Fibroblast of lung (primary cell): ENCODE data around the gene MLC1. TPM values are rescaled to one million over a fixed set of nuclear protein-coding genes. Genes with fewer than 3 reads are reported as not detected.

Experiments used
- DNase-seq, 2 donors: peaks; one replicate each; pipeline versions ENCODE4 v3.0.0 to v3.0.0-alpha.2; 2010; ENCODE audit warnings: low read depth in 2 of 2
- H2AFZ ChIP-seq: 2 replicates; pipeline ENCODE4 v1.5.1; 2012; ENCODE audit warnings: low read length, control low read depth, inconsistent platforms
- H3K27ac ChIP-seq: 2 replicates; pipeline ENCODE4 v1.5.1; 2011; ENCODE audit warnings: low read length, control low read depth; ENCODE audit not compliant: insufficient read depth
- H3K27me3 ChIP-seq: 2 replicates; pipeline ENCODE4 v1.5.1; 2011; ENCODE audit warnings: mild to moderate bottlenecking, low read length; ENCODE audit not compliant: control insufficient read depth, insufficient read depth
- H3K36me3 ChIP-seq: 2 replicates; pipeline ENCODE4 v1.5.1; 2011; ENCODE audit warnings: low read length; ENCODE audit not compliant: control insufficient read depth, insufficient read depth
- H3K4me1 ChIP-seq: 2 replicates; pipeline ENCODE4 v1.5.1; 2011; ENCODE audit warnings: low read length; ENCODE audit not compliant: control insufficient read depth, insufficient read depth; ENCODE audit errors: extremely low read depth
- H3K4me2 ChIP-seq: 2 replicates; pipeline ENCODE4 v1.5.1; 2011; ENCODE audit warnings: low read length, control low read depth; ENCODE audit not compliant: insufficient read depth; ENCODE audit errors: extremely low read depth
- H3K4me3 ChIP-seq, 4 experiments: fragments of 200-600 bp in 1 of 4; sonication (generic) in 1 of 4; replicated peaks in 1 of 4; 2 replicates each; pipeline ENCODE4 v1.5.1; 2011 to 2016; ENCODE audit warnings: low read length in 4 of 4, low read depth in 3 of 4, mild to moderate bottlenecking in 3 of 4, control low read depth in 2 of 4, inconsistent platforms in 1 of 4, mixed read lengths in 1 of 4; ENCODE audit not compliant: insufficient read depth in 1 of 4; ENCODE audit errors: control extremely low read depth in 1 of 4
- H3K79me2 ChIP-seq: 2 replicates; pipeline ENCODE4 v1.5.1; 2012; ENCODE audit warnings: mild to moderate bottlenecking, low read length, inconsistent platforms; ENCODE audit not compliant: control insufficient read depth, insufficient read depth
- H3K9ac ChIP-seq: 2 replicates; pipeline ENCODE4 v1.5.1; 2011; ENCODE audit warnings: mild to moderate bottlenecking, low read length, control low read depth; ENCODE audit not compliant: insufficient read depth
- H3K9me3 ChIP-seq: 2 replicates; pipeline ENCODE4 v1.5.1; 2012; ENCODE audit warnings: low read depth, low read length; ENCODE audit not compliant: control insufficient read depth, insufficient read depth
- H4K20me1 ChIP-seq: 2 replicates; pipeline ENCODE4 v1.5.1; 2011; ENCODE audit warnings: low read length; ENCODE audit not compliant: control insufficient read depth, insufficient read depth; ENCODE audit errors: extremely low read depth
- EZH2 ChIP-seq: IDR thresholded peaks from 2 replicates; pipeline ENCODE4 v1.5.1; 2012; ENCODE audit warnings: low read length, control low read depth, mild to moderate bottlenecking; ENCODE audit errors: missing control alignments
- polyA plus RNA-seq, 2 donors: library from polyadenylated mRNA; depleted of rRNA in 1 of 2; stranded (reverse) in 1 of 2; unstranded in 1 of 2; fragments of >200 nt; gene quantifications; 2 replicates each; pipeline ENCODE4 v1.2.1, GENCODE V29; 2011 to 2012; ENCODE audit warnings: missing spikeins in 1 of 2
- total RNA-seq: library from RNA; depleted of rRNA; stranded (reverse); fragments of >200 nt; gene quantifications from 2 replicates; pipeline ENCODE4 v1.2.1, GENCODE V29; 2014
- TF ChIP-seq, protein P1 (sequence below), 2 donors: IDR thresholded peaks in 1 of 2; conservative IDR thresholded peaks in 1 of 2; 1 replicate in 1 of 2; 2 replicates in 1 of 2; pipeline ENCODE4 v1.5.1; 2011 to 2012; ENCODE audit warnings: low read length in 2 of 2, control low read depth in 1 of 2, inconsistent platforms in 1 of 2, low read depth in 1 of 2, mild to moderate bottlenecking in 1 of 2

Gene MLC1
- total and polyA plus RNA-seq, 2 donors (not counting 1 experiment from before 2014, with no cell fraction given), result under 0.01 TPM; not detected in 1

DNA sequence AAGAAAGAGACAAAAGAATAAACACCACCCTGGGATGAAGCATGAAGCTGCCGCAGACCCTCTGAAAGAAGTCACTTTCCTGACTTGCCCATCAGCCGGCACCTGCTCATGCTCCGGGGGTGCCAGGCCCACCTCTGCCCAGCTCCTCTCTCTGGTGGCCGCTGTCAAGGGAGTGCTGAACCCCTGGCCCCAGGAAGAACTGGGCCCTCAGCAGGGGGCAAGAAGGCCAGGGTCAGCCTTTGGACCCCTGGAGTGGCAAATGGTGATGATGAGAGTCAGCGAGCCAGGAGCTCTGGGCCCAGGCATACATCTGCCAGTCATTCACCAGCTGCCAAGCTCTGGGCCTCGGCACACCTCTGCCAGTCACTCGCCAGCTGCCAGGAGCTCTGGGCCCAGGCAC is 44.5 kb downstream of the MLC1 start:
- Histone ChIP-seq H4K20me1 (no peaks in the 10 kb centered on the region), H3K4me3 (no peak overlapping the region), H3K4me2 (no peak overlapping the region), H3K9me3 (no peaks in the 10 kb centered on the region), H3K9ac (no peak overlapping the region), H3K4me1 (no peaks in the 10 kb centered on the region), H3K79me2 (no peaks in the 10 kb centered on the region), H3K27me3 (peaks cover 4% of the 10 kb centered on the region), H2AFZ (no peak overlapping the region), H3K36me3 (no peaks in the 10 kb centered on the region), H3K27ac (no peak overlapping the region)
- DNase-seq, result no peak
- TF ChIP-seq, protein P1, sequence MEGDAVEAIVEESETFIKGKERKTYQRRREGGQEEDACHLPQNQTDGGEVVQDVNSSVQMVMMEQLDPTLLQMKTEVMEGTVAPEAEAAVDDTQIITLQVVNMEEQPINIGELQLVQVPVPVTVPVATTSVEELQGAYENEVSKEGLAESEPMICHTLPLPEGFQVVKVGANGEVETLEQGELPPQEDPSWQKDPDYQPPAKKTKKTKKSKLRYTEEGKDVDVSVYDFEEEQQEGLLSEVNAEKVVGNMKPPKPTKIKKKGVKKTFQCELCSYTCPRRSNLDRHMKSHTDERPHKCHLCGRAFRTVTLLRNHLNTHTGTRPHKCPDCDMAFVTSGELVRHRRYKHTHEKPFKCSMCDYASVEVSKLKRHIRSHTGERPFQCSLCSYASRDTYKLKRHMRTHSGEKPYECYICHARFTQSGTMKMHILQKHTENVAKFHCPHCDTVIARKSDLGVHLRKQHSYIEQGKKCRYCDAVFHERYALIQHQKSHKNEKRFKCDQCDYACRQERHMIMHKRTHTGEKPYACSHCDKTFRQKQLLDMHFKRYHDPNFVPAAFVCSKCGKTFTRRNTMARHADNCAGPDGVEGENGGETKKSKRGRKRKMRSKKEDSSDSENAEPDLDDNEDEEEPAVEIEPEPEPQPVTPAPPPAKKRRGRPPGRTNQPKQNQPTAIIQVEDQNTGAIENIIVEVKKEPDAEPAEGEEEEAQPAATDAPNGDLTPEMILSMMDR (conservative IDR thresholded peaks at IDR 0.05 in 1 of 2, IDR thresholded peaks at IDR 0.05 in 1 of 2; ENCODE audit: low read depth in 1 of 2, low read length in 2 of 2), result no peak
- TF ChIP-seq EZH2, result no peak

DNA sequence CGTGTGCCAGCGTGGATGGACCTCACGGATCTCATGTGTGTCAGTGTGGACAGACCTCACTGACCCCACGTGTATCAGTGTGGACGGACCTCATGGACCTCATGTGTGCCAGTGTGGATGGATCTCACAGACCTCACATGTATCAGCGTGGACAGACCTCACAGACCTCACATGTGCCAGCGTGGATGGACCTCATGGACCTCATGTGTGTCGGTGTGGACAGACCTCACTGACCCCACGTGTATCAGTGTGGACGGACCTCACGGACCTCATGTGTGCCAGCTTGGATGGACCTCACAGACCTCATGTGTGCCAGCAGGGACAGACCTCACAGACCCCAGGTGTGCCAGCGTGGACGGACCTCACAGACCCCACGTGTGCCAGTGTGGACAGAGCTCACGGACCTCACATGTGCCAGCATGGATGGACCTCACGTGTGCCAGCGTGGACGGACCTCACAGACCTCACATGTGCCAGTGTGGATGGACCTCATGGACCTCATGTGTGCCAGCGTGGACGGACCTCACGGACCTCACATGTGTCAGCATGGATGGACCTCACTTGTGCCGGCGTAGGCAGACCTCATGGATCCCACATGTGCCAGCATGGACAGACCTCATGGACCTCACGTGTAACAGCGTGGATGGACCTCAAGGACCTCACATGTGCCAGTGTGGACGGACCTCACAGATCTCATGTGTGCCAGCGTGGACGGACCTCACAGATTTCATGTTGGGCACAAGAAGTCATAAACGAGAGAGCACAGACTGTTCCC is 45.4 kb downstream of the MLC1 start:
- no peak overlapping the region for H3K27ac ChIP-seq
- no peaks in the 10 kb centered on the region for H3K4me1 ChIP-seq
- H3K36me3 ChIP-seq, result no peaks in the 10 kb centered on the region
- H3K9me3 ChIP-seq, result no peaks in the 10 kb centered on the region
- no peak for DNase-seq
- H3K27me3 ChIP-seq, result peaks cover 4% of the 10 kb centered on the region
- no peak overlapping the region for H3K4me3 ChIP-seq
- H3K4me2 ChIP-seq, result no peak overlapping the region
- H2AFZ ChIP-seq, result no peak overlapping the region
- TF ChIP-seq, protein P1 (conservative IDR thresholded peaks at IDR 0.05 in 1 of 2, IDR thresholded peaks at IDR 0.05 in 1 of 2; ENCODE audit: low read depth in 1 of 2, low read length in 2 of 2), result no peak
- no peak for TF ChIP-seq EZH2
- H3K79me2 ChIP-seq, result no peaks in the 10 kb centered on the region
- H4K20me1 ChIP-seq, result no peaks in the 10 kb centered on the region
- H3K9ac ChIP-seq, result no peak overlapping the region

DNA sequence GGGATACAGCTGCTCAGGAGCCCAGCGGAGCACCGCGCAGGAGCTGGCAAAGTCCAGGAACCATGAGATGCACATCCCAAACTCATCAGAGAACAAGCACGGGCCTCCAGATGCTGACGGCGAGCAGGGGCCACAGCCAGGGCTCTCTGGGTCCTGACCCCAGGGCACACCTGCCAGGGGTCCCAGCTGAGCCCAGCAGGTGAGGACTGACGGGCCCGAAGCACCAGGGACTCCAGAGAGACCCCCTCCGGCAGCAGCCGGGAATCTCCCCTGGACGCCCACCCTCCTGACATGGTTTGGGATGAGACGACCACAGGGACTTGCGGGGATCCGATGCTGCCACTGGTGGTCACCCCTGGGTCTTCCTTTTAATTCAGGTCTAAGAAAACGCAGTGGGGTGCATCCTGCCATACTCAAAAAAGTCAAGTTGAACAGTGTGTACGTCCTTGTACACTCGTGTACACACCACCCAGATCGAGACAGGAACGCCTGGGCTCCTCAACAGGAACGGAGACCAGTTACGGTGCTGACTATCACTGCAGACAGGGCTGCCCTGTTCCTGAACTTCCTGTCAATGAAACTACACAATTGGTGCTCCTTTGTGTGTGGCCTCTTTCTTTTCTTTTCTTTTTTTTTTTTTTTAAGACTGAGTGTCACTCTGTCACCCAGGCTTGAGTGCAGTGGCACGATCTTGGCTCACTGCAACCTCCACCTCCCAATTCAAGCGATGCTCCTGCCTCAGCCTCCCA is 49.1 kb downstream of the MLC1 start:
- H4K20me1 ChIP-seq, result no peaks in the 10 kb centered on the region
- TF ChIP-seq, protein P1 (conservative IDR thresholded peaks at IDR 0.05 in 1 of 2, IDR thresholded peaks at IDR 0.05 in 1 of 2; ENCODE audit: low read depth in 1 of 2, low read length in 2 of 2), result no peak
- no peak for TF ChIP-seq EZH2
- DNase-seq, result no peak
- no peaks in the 10 kb centered on the region for H3K4me1 ChIP-seq
- no peak overlapping the region for H2AFZ ChIP-seq
- H3K36me3 ChIP-seq, result no peaks in the 10 kb centered on the region
- H3K27ac ChIP-seq, result no peak overlapping the region
- no peaks in the 10 kb centered on the region for H3K79me2 ChIP-seq
- H3K4me2 ChIP-seq, result no peak overlapping the region
- no peak overlapping the region for H3K4me3 ChIP-seq
- H3K27me3 ChIP-seq, result no peaks in the 10 kb centered on the region
- H3K9ac ChIP-seq, result no peak overlapping the region
- no peaks in the 10 kb centered on the region for H3K9me3 ChIP-seq
